ENCODE data around the gene BLOC1S1. TPM values are rescaled to one million over a fixed set of nuclear protein-coding genes. Genes with fewer than 3 reads are reported as not detected.

BLOC1S1 gene
- polyA plus RNA-seq, 1 donor (not counting 4 experiments of a cell fraction or from before 2014, with no cell fraction given) = 62.5 TPM

DNA sequence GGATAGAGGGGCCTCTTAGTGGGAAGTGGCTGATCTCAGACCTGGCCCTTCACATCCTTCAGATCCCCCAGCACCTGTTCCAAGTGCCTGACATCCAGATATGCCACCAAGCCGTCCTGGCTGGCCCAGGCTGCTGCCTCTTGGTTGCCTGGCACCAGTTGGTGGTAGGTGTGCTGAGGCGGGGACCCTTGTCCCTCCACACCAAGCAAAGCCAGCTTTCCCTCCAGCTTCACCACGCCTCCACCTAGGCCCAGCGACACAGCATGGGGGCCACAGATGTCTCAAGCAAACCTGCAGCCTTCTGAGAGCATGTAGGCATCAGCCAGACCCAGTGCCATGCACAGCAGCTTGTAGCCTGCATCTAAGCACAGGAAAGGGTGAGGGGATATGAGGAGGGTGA is 16.4 kb downstream of the BLOC1S1 start:
- no peak for TF ChIP-seq EZH2 (IDR thresholded peaks at IDR 0.05; ENCODE audit: low read length)
- TF ChIP-seq, protein P1, sequence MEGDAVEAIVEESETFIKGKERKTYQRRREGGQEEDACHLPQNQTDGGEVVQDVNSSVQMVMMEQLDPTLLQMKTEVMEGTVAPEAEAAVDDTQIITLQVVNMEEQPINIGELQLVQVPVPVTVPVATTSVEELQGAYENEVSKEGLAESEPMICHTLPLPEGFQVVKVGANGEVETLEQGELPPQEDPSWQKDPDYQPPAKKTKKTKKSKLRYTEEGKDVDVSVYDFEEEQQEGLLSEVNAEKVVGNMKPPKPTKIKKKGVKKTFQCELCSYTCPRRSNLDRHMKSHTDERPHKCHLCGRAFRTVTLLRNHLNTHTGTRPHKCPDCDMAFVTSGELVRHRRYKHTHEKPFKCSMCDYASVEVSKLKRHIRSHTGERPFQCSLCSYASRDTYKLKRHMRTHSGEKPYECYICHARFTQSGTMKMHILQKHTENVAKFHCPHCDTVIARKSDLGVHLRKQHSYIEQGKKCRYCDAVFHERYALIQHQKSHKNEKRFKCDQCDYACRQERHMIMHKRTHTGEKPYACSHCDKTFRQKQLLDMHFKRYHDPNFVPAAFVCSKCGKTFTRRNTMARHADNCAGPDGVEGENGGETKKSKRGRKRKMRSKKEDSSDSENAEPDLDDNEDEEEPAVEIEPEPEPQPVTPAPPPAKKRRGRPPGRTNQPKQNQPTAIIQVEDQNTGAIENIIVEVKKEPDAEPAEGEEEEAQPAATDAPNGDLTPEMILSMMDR (optimal IDR thresholded peaks at IDR 0.05 in 1 of 3, IDR thresholded peaks at IDR 0.05 in 1 of 3, conservative IDR thresholded peaks at IDR 0.05 in 1 of 3; ENCODE audit: extremely low read depth in 1 of 3, insufficient read depth in 2 of 3, low read length in 3 of 3) = no peak
- Histone ChIP-seq H4K20me1 (ENCODE audit: control insufficient read depth, extremely low read depth, insufficient read depth, low read length) (no peaks in the 10 kb centered on the region), H3K4me3 (ENCODE audit: control insufficient read depth in 2 of 3, extremely low read depth in 1 of 3, insufficient read depth in 2 of 3, low read depth in 1 of 3, low read length in 3 of 3) (no peak overlapping the region), H3K9me1 (ENCODE audit: control insufficient read depth, extremely low read depth, insufficient read depth, low read length) (no peaks in the 10 kb centered on the region), H3K27ac (ENCODE audit: control insufficient read depth, insufficient read depth, low read length) (no peak overlapping the region), H3K9ac (ENCODE audit: control insufficient read depth, extremely low read depth, insufficient read depth, low read length) (no peak overlapping the region), H3K4me2 (ENCODE audit: control insufficient read depth, extremely low read depth, insufficient read depth, low read depth, low read length) (no peak overlapping the region), H3K36me3 (ENCODE audit: control insufficient read depth in 2 of 2, extremely low read depth in 1 of 2, insufficient read depth in 2 of 2, low read length in 2 of 2) (no peaks in the 10 kb centered on the region), H3K27me3 (ENCODE audit: control insufficient read depth, extremely low read depth, insufficient read depth, low read length) (no peaks in the 10 kb centered on the region), H3K9me3 (ENCODE audit: control insufficient read depth, low read depth, low read length) (no peaks in the 10 kb centered on the region), H2AFZ (ENCODE audit: control insufficient read depth, low read length) (no peak overlapping the region), H3K79me2 (ENCODE audit: control insufficient read depth, insufficient read depth, low read length) (peaks cover 11% of the 10 kb centered on the region), H3K4me1 (ENCODE audit: control insufficient read depth, extremely low read depth, insufficient read depth, low read length) (peaks cover 23% of the 10 kb centered on the region)
- no peak for FAIRE-seq
- dilution Hi-C loops (cut with MboI; ENCODE audit: extremely low pct_ligation_motif_present, low sequenced_read_pairs) = no loop called here
- DNase-seq (ENCODE audit: low read depth, low spot score) = no peak

DNA sequence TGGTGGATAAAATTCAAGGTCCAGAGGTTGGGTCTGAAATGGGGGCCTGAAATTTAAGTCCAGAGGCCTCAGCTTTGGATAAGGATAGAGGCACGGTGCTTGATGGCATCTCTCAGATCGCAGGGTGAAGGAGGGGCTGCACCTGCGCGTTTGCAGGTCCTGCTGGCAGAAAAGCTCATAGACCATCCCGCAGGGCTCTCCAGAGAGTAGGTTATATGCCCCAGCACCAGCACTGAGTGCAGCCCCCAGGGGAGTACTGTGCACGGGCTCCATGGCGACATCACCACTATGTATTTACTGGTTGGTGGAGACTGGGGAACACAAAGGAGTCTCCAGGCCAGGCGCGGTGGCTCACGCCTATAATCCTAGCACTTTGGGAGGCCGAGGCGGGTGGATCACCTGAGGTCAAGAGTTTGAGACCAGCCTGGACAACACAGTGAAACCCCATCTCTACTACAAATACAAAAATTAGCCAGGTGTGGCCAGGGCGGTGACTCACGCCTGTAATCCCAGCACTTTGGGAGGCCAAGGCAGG is 17.2 kb downstream of the BLOC1S1 start:
- no peak for DNase-seq (ENCODE audit: low read depth, low spot score)
- Histone ChIP-seq H3K9me3 (ENCODE audit: control insufficient read depth, low read depth, low read length) (no peaks in the 10 kb centered on the region), H3K27me3 (ENCODE audit: control insufficient read depth, extremely low read depth, insufficient read depth, low read length) (no peaks in the 10 kb centered on the region), H2AFZ (ENCODE audit: control insufficient read depth, low read length) (no peak overlapping the region), H4K20me1 (ENCODE audit: control insufficient read depth, extremely low read depth, insufficient read depth, low read length) (no peaks in the 10 kb centered on the region), H3K4me3 (ENCODE audit: control insufficient read depth in 2 of 3, extremely low read depth in 1 of 3, insufficient read depth in 2 of 3, low read depth in 1 of 3, low read length in 3 of 3) (no peak overlapping the region), H3K4me2 (ENCODE audit: control insufficient read depth, extremely low read depth, insufficient read depth, low read depth, low read length) (no peak overlapping the region), H3K9me1 (ENCODE audit: control insufficient read depth, extremely low read depth, insufficient read depth, low read length) (no peaks in the 10 kb centered on the region), H3K4me1 (ENCODE audit: control insufficient read depth, extremely low read depth, insufficient read depth, low read length) (peaks cover 19% of the 10 kb centered on the region), H3K79me2 (ENCODE audit: control insufficient read depth, insufficient read depth, low read length) (peaks cover 4% of the 10 kb centered on the region), H3K9ac (ENCODE audit: control insufficient read depth, extremely low read depth, insufficient read depth, low read length) (no peak overlapping the region), H3K36me3 (ENCODE audit: control insufficient read depth in 2 of 2, extremely low read depth in 1 of 2, insufficient read depth in 2 of 2, low read length in 2 of 2) (no peaks in the 10 kb centered on the region), H3K27ac (ENCODE audit: control insufficient read depth, insufficient read depth, low read length) (no peak overlapping the region)
- no peak for FAIRE-seq
- dilution Hi-C loops (cut with MboI; ENCODE audit: extremely low pct_ligation_motif_present, low sequenced_read_pairs) = no loop called here
- TF ChIP-seq, protein P1 (optimal IDR thresholded peaks at IDR 0.05 in 1 of 3, IDR thresholded peaks at IDR 0.05 in 1 of 3, conservative IDR thresholded peaks at IDR 0.05 in 1 of 3; ENCODE audit: extremely low read depth in 1 of 3, insufficient read depth in 2 of 3, low read length in 3 of 3) = no peak
- no peak for TF ChIP-seq EZH2 (IDR thresholded peaks at IDR 0.05; ENCODE audit: low read length)

Measured in keratinocyte (primary cell).